Vagina (tissue), 2 donors: ENCODE data around the gene OR2AT4. TPM values are rescaled to one million over a fixed set of nuclear protein-coding genes. Genes with fewer than 3 reads are reported as not detected.

Experiments used
- DNase-seq, 2 donors: peaks; one replicate each; pipeline ENCODE4 v3.0.0-alpha.2; 2017; ENCODE audit errors: extremely low spot score in 2 of 2
- H3K27ac ChIP-seq: fragments of 200-600 bp; sonication (generic); one replicate; pipeline ENCODE4 v1.5.1; 2019
- H3K27me3 ChIP-seq: fragments of 200-600 bp; sonication (generic); one replicate; pipeline ENCODE4 v1.5.1; 2019
- H3K36me3 ChIP-seq, 2 donors: fragments of 200-600 bp; sonication (generic); one replicate each; pipeline ENCODE4 v1.5.1; 2017 to 2019
- H3K4me1 ChIP-seq: fragments of 200-600 bp; sonication (generic); one replicate; pipeline ENCODE4 v1.5.1; 2019
- H3K4me3 ChIP-seq, 2 donors: fragments of 200-600 bp; sonication (generic); 1 replicate in 1 of 2; 2 replicates in 1 of 2; pipeline ENCODE4 v1.5.1; 2016 to 2019
- H3K9me3 ChIP-seq: fragments of 200-600 bp; sonication (generic); one replicate; pipeline ENCODE4 v1.5.1; 2019
- CTCF ChIP-seq, 3 experiments: fragments of 450-650 bp in 2 of 3; fragments of 200-600 bp in 1 of 3; sonication (generic) in 1 of 3; IDR thresholded peaks; one replicate each; pipeline ENCODE4 v1.5.1; 2017 to 2019; ENCODE audit warnings: antibody characterized with exemption in 3 of 3, mild to moderate bottlenecking in 2 of 3, moderate library complexity in 2 of 3
- POLR2A ChIP-seq, 2 donors: fragments of 450-650 bp; IDR thresholded peaks; one replicate each; pipeline ENCODE4 v1.6.1; 2017; ENCODE audit warnings: antibody characterized with exemption in 2 of 2, mild to moderate bottlenecking in 2 of 2, moderate library complexity in 2 of 2
- POLR2AphosphoS5 ChIP-seq, 2 donors: sonication (generic); formaldehyde crosslinking; IDR thresholded peaks; one replicate each; pipeline ENCODE4 v1.9.0; 2017; ENCODE audit warnings: antibody characterized with exemption in 2 of 2, mild to moderate bottlenecking in 2 of 2, low read depth in 1 of 2; ENCODE audit not compliant: insufficient read depth in 1 of 2
- intact Hi-C: fragments of 100-400 bp; cut with DNase I; formaldehyde crosslinking; loops from one replicate; pipeline ENCODE4 v1.15.1; 2023
- total RNA-seq: library from RNA; depleted of rRNA; stranded (reverse); fragments of >200 nt; gene quantifications from one replicate; pipeline ENCODE4 v1.2.3, GENCODE V29; 2016

OR2AT4 gene
- total RNA-seq, 1 donor from 2014 or later = not detected

DNA sequence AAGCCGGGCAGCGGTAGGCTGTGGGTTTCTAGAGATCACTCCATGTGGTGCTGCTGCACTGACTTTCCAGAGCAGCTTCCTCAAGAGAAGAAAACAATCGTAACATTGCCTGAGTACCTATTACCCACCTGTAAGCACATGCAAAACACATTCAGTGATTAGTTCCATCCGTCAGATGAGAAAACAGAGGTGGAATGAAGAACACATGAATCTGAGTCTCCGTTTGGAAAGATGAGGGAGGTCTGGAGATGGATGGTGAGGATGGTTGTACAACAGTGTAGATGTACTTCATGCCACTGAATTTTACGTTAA is 46.7 kb upstream of the OR2AT4 start:
- H3K27ac ChIP-seq = no peak overlapping the region

GRCh38 chr11:75142714-75143419 is 46.2 kb upstream of the OR2AT4 start:
- Histone ChIP-seq H3K27ac (no peak overlapping the region), H3K4me1 (peaks cover 11% of the 10 kb centered on the region), H3K9me3 (no peaks in the 10 kb centered on the region), H3K36me3 (no peaks in the 10 kb centered on the region), H3K27me3 (no peaks in the 10 kb centered on the region), H3K4me3 (no peak overlapping the region)
- TF ChIP-seq POLR2AphosphoS5 (IDR thresholded peaks at IDR 0.05; ENCODE audit: insufficient read depth in 1 of 2, low read depth in 1 of 2) (peak; percentile 33 to 61), CTCF (IDR thresholded peaks at IDR 0.05) (no peak)
- no peak for DNase-seq
- intact Hi-C loops = loop anchor here (5.0 kb wide), 1 partner anchor 59 kb away; no protein-coding TSS in a partner anchor

More for the DNA sequence above, 46.7 kb upstream of the OR2AT4 start:
- DNase-seq = no peak
- Histone ChIP-seq H3K36me3 (no peaks in the 10 kb centered on the region), H3K4me3 (no peak overlapping the region), H3K9me3 (no peaks in the 10 kb centered on the region), H3K27me3 (no peaks in the 10 kb centered on the region), H3K4me1 (peaks cover 11% of the 10 kb centered on the region)
- intact Hi-C loops = loop anchor here (5.0 kb wide), 1 partner anchor 59 kb away; no protein-coding TSS in a partner anchor
- no peak for TF ChIP-seq CTCF (IDR thresholded peaks at IDR 0.05)
- peak; percentile 0 for TF ChIP-seq POLR2AphosphoS5 (IDR thresholded peaks at IDR 0.05; ENCODE audit: insufficient read depth in 1 of 2, low read depth in 1 of 2)

DNA sequence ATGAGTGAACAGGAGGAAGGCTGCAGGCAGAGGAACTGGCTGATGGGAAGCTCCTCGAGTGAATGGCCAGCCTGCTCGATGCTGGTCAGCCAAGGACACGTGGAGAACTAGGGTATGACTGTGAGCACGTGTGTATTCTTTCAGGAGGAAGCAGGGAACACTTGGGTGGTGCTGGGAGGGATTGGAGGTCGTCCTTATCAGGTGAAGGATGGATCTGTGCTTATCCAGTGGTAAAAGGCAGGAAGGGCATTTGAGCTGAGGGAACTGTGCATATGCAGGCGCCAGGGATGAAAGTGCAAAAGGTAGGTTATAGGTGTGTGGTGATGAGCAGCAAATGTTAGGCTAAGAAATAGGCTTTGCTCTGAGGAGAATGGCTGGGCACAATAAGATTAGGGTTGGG is 44.5 kb upstream of the OR2AT4 start:
- intact Hi-C loops = loop anchor here (5.0 kb wide), 1 partner anchor 61 kb away; no protein-coding TSS in a partner anchor
- Histone ChIP-seq H3K4me1 (peaks cover 11% of the 10 kb centered on the region), H3K36me3 (no peaks in the 10 kb centered on the region), H3K27me3 (no peaks in the 10 kb centered on the region), H3K4me3 (no peak overlapping the region), H3K9me3 (no peaks in the 10 kb centered on the region), H3K27ac (no peak overlapping the region)
- DNase-seq = no peak
- TF ChIP-seq POLR2AphosphoS5 (IDR thresholded peaks at IDR 0.05; ENCODE audit: insufficient read depth in 1 of 2, low read depth in 1 of 2) (no peak), POLR2A (IDR thresholded peaks at IDR 0.05) (no peak), CTCF (IDR thresholded peaks at IDR 0.05) (no peak)

- TF ChIP-seq POLR2A (IDR thresholded peaks at IDR 0.05) = no peak
- peak; percentile 65 to 90 (median 81) for TF ChIP-seq CTCF (IDR thresholded peaks at IDR 0.05)
- DNase-seq = no peak
- H3K27ac ChIP-seq = no peak overlapping the region
- intact Hi-C loops = loop anchor here (5.0 kb wide), 1 partner anchor 62 kb away; no protein-coding TSS in a partner anchor
- H3K4me1 ChIP-seq = peaks cover 11% of the 10 kb centered on the region
- H3K9me3 ChIP-seq = no peaks in the 10 kb centered on the region
- no peaks in the 10 kb centered on the region for H3K27me3 ChIP-seq
- H3K4me3 ChIP-seq = no peak overlapping the region
- no peaks in the 10 kb centered on the region for H3K36me3 ChIP-seq
Observed at GRCh38 chr11:75140269-75141138, 43.8 kb upstream of the OR2AT4 start.

GRCh38 chr11:75135651-75136050 is 39.0 kb upstream of the OR2AT4 start:
- no peak overlapping the region for H3K27ac ChIP-seq
- H3K9me3 ChIP-seq = no peaks in the 10 kb centered on the region
- no peaks in the 10 kb centered on the region for H3K27me3 ChIP-seq
- H3K4me1 ChIP-seq = no peaks in the 10 kb centered on the region
- DNase-seq = no peak
- no peaks in the 10 kb centered on the region for H3K36me3 ChIP-seq
- no peak overlapping the region for H3K4me3 ChIP-seq
- intact Hi-C loops = no loop called here
- no peak for TF ChIP-seq POLR2A (IDR thresholded peaks at IDR 0.05)
- no peak for TF ChIP-seq POLR2AphosphoS5 (IDR thresholded peaks at IDR 0.05; ENCODE audit: insufficient read depth in 1 of 2, low read depth in 1 of 2)
- TF ChIP-seq CTCF (IDR thresholded peaks at IDR 0.05) = no peak
